Ectodermal cell (in vitro differentiated cells): Measurements from ENCODE around the gene KIAA1671.
"Not testable (repeated sequence)": the region's sequence is repeated elsewhere in the genome, so short reads cannot be mapped to it uniquely, and the experiment has no call there.

Experiments used
- H3K27ac ChIP-seq: 2 replicates; pipeline ENCODE4 v1.7.0; 2013; ENCODE audit warnings: mild to moderate bottlenecking, low read depth, low read length; ENCODE audit not compliant: insufficient read depth, poor library complexity, severe bottlenecking
- H3K27me3 ChIP-seq: 2 replicates; pipeline ENCODE4 v1.7.0; 2013; ENCODE audit warnings: mild to moderate bottlenecking, low read length; ENCODE audit not compliant: insufficient read depth, control insufficient read depth, poor library complexity, severe bottlenecking
- H3K36me3 ChIP-seq: one replicate; pipeline ENCODE4 v1.7.0; 2013; ENCODE audit warnings: low read length; ENCODE audit not compliant: control insufficient read depth, insufficient read depth
- H3K4me1 ChIP-seq: one replicate; pipeline ENCODE4 v1.7.0; 2013; ENCODE audit warnings: low read length; ENCODE audit not compliant: control insufficient read depth, insufficient read depth
- H3K4me3 ChIP-seq: 2 replicates; pipeline ENCODE4 v1.7.0; 2013; ENCODE audit warnings: low read depth, low read length, control low read depth; ENCODE audit not compliant: insufficient read depth
- H3K9me3 ChIP-seq: 2 replicates; pipeline ENCODE4 v1.7.0; 2013; ENCODE audit warnings: mild to moderate bottlenecking, low read length, moderate library complexity; ENCODE audit not compliant: control insufficient read depth
- WGBS, 2 experiments: methylation state at CpG; one replicate each; pipeline ENCODE4 v1.1.7; 2013; ENCODE audit warnings: missing lambda C conversion rate in 2 of 2; 5-methylcytosine and 5-hydroxymethylcytosine counted together

KIAA1671 gene

DNA sequence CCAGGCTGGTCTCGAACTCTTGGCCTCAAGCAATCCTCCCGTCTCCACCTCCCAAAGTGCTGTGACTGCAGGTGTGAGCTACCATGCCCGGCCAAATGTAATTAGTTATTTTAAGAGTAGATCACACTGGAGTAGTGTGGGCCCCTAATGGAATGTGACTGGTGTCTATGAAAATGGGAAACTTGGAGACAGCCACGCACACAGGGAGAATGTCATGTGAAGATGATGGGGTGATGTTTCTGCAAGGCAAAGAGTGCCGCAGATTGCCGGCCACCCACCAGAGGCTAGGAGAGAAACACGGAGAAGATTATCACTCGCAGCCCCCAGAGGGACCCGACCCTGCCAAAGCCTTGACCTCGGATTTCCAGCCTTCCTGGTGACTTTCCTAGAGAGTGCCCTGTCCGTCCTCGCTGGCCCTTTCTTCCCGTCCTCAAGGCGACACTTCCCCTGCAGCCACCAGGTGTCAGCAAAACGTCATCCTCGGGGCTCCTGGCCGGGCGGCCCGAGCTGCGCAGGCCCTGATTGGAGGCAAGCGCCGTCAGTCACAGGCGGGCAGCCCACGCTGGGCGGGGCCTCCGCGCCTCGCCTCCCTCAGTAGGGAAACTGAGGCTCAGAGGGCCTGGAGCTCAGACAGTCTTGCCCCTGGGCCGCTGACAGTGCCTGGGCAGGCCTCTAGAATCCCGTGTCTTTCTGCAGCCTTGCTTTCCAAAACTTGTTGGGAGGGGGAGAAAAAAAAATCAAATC, 283.2 kb downstream of the KIAA1671 start:
- Histone ChIP-seq H3K27ac (no peak overlapping the region), H3K4me1 (no peaks in the 10 kb centered on the region), H3K27me3 (no peaks in the 10 kb centered on the region), H3K36me3 (no peaks in the 10 kb centered on the region), H3K4me3 (no peak overlapping the region), H3K9me3 (no peaks in the 10 kb centered on the region)
- 17% methylated on average over 30 of the region's 30 CpGs for WGBS, 2 experiments

DNA sequence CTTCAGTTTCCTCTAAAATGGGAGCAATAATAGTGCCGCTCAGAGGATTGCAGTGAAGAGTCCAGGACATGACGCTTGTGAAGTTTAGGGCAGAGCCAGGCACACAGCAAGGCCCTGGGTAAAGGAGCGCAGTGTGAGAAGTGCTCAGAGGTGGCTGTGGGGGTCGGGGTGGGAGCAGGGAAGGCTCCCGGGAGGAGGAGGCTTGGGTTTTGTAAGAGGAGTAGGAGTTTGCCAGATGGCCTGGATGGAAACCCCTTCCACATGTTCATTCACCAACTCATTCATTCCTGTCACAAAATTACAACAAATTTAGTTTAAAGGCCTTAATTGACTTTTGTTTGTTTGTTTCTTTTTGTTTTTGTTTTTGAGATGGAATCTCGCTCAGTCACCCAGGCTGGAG, 283.9 kb downstream of the KIAA1671 start:
- no peaks in the 10 kb centered on the region for H3K4me1 ChIP-seq
- 91 to 92% methylated on average over 5 of the region's 6 CpGs for WGBS, 2 experiments
- H3K27ac ChIP-seq, result no peak overlapping the region
- H3K4me3 ChIP-seq, result no peak overlapping the region
- no peaks in the 10 kb centered on the region for H3K9me3 ChIP-seq
- no peaks in the 10 kb centered on the region for H3K27me3 ChIP-seq
- H3K36me3 ChIP-seq, result no peaks in the 10 kb centered on the region

DNA sequence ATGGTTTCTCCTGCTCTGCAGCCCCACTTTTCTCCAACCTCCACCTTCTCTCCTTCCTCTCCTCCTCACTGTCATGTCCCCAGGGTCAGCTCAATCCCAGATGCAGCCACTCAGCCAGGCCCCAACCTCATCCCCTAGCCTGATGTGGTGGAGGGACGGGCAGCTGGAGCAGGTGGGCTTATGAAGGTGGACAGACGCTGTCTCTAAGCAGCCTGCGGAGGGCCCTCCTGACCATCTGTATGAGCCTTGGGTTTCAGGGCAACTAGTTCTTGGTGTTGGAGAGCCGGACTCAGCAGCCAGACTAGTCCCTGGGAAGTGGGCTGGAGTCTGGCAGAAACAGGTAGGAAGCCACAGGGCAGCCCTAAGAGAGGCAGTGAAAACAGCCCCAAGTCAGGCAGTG, 285.0 kb downstream of the KIAA1671 start:
- WGBS, 2 experiments, result 79 to 84% methylated on average over 4 of the region's 4 CpGs
- Histone ChIP-seq H3K27ac (no peak overlapping the region), H3K36me3 (no peaks in the 10 kb centered on the region), H3K27me3 (no peaks in the 10 kb centered on the region), H3K4me3 (no peak overlapping the region), H3K9me3 (no peaks in the 10 kb centered on the region), H3K4me1 (no peaks in the 10 kb centered on the region)

DNA sequence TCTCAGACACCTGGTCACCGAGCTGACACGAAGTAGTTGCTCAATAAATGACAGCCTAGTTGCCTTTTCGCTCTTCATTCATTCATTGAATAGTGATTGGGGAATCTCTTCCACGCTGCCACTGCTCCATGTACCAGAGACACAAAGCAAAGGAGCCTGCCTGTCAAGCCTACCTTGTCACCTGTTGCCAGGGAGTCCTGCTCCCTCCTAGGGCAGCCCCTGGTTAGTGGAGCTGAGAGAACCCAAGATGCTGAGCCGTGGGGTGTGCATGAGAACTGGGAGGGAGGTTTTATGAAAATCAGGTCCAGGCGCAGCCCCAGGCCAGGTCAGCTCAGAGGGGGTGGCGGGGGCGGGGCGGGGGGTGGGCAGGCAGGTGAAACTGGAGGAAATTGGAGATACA, 285.5 kb downstream of the KIAA1671 start:
- H3K4me1 ChIP-seq, H3K36me3 ChIP-seq, H3K9me3 ChIP-seq, H3K27ac ChIP-seq, H3K4me3 ChIP-seq, H3K27me3 ChIP-seq: not testable (repeated sequence)
- WGBS, 2 experiments, result 80 to 89% methylated on average over 4 to 7 of the region's 9 CpGs
